ENCODE results near the gene SLC25A23. TPM values are rescaled to one million over a fixed set of nuclear protein-coding genes. Genes with fewer than 3 reads are reported as not detected.

SLC25A23 gene
- total and polyA plus RNA-seq, 2 of the 4 experiments (the other 2 are of a cell fraction), result 7.0 to 7.6 TPM

GRCh38 chr19:6421075-6422014, 38.2 kb downstream of the SLC25A23 start:
- in situ Hi-C loops (cut with MboI; ENCODE audit: low sequenced_read_pairs) (no loop called here), dilution Hi-C loops (cut with HindIII; ENCODE audit: low sequenced_read_pairs, unreplicated experiment) (no loop called here), intact Hi-C loops (cut with micrococcal nuclease) (no loop called here)
- Histone ChIP-seq H2AFZ (replicated peaks; ENCODE audit: low read length, poor library complexity) (no peak overlapping the region), H2BK120ac (ENCODE audit: low read depth, low read length) (no peak overlapping the region), H3K4ac (ENCODE audit: low read depth, low read length) (no peak overlapping the region), H3K36me3 (ENCODE audit: control insufficient read depth, insufficient read depth, low read length) (peaks cover 52% of the 10 kb centered on the region), H3K9ac (ENCODE audit: low read depth, low read length) (no peak overlapping the region; the same call in 1 of the 2 replicates), H3K9me3 (ENCODE audit: control insufficient read depth, insufficient read depth, low read length) (peaks cover 3% of the 10 kb centered on the region; the same call in 1 of the 2 replicates), H2AK9ac (replicated peaks; ENCODE audit: low read depth, low read length, poor library complexity) (no peak overlapping the region), H4K5ac (ENCODE audit: low read depth, low read length) (no peak overlapping the region), H3K27me3 (ENCODE audit: control insufficient read depth, insufficient read depth, low read length) (no peaks in the 10 kb centered on the region), H3K56ac (ENCODE audit: extremely low read depth, insufficient read depth, low read length) (no peak overlapping the region), H3K4me2 (ENCODE audit: low read depth, low read length) (no peak overlapping the region), H3K18ac (ENCODE audit: low read depth, low read length) (no peak overlapping the region), H2BK20ac (ENCODE audit: low read depth, low read length) (no peak overlapping the region), H3K23ac (ENCODE audit: low read depth, low read length) (no peak overlapping the region), H2AK5ac (ENCODE audit: low read depth, low read length) (no peak overlapping the region), H3K27ac (ENCODE audit: insufficient read depth, low read length) (no peak overlapping the region), H3K4me1 (ENCODE audit: control insufficient read depth, insufficient read depth, low read length) (peaks cover 2% of the 10 kb centered on the region; the same call in 1 of the 2 replicates), H2BK15ac (ENCODE audit: low read depth, low read length) (no peak overlapping the region), H4K91ac (ENCODE audit: insufficient read depth, low read depth, low read length) (no peak overlapping the region), H2BK5ac (ENCODE audit: low read depth, low read length, poor library complexity, severe bottlenecking) (no peak overlapping the region), H4K20me1 (ENCODE audit: insufficient read depth, low read length) (peaks cover 69% of the 10 kb centered on the region), H3K79me1 (ENCODE audit: low read depth in 1 of 2, low read length in 2 of 2) (peaks cover 0 to 53% of the 10 kb centered on the region in 2 experiments; a peak in 2 of 4 replicates), H4K8ac (ENCODE audit: low read depth in 2 of 2, low read length in 2 of 2) (no peak overlapping the region), H3K4me3 (ENCODE audit: insufficient read depth, low read depth, low read length) (no peak overlapping the region), H3K14ac (replicated peaks; ENCODE audit: low read depth, low read length) (no peak overlapping the region), H3K9me1 (ENCODE audit: insufficient read depth, low read length) (peaks cover 3% of the 10 kb centered on the region; the same call in 1 of the 2 replicates)
- no TSS peak for BruUV-seq (replicated peaks)
- CTCF ChIA-PET, result no interaction called here
- POLR2A ChIA-PET (ENCODE audit: unreplicated experiment), result no interaction called here
- ATAC-seq (ENCODE audit: low read depth) (no peak), DNase-seq (no peak)
- WGBS, 2 experiments (ENCODE audit: extremely low coverage in 2 of 2, insufficient read length in 1 of 2), result 68% methylated on average over 3 of the region's 20 CpGs; no CpG with 5 or more reads in 1 of the 2 experiments
- TF ChIP-seq SMC3 (IDR thresholded peaks at IDR 0.05; ENCODE audit: low read depth, low read length) (no peak), MXI1 (IDR thresholded peaks at IDR 0.05; ENCODE audit: borderline replicate concordance, low read depth, low read length) (no peak), POLR2A (IDR thresholded peaks at IDR 0.05; ENCODE audit: low read depth, low read length) (no peak), CEBPB (IDR thresholded peaks at IDR 0.05; ENCODE audit: low read depth, low read length) (no peak), BHLHE40 (IDR thresholded peaks at IDR 0.05; ENCODE audit: low read depth, low read length) (no peak), MAZ (IDR thresholded peaks at IDR 0.05; ENCODE audit: borderline replicate concordance, low read depth, low read length) (no peak), MAFK (IDR thresholded peaks at IDR 0.05; ENCODE audit: low read depth, low read length) (no peak), RFX5 (IDR thresholded peaks at IDR 0.05; ENCODE audit: low read depth, low read length) (no peak), CHD1 (IDR thresholded peaks at IDR 0.05; ENCODE audit: low read depth, low read length) (no peak), FOS (IDR thresholded peaks at IDR 0.05; ENCODE audit: low read depth, low read length) (no peak), RAD21 (IDR thresholded peaks at IDR 0.05; ENCODE audit: low read length) (no peak), RCOR1 (IDR thresholded peaks at IDR 0.05; ENCODE audit: insufficient replicate concordance, low read length) (no peak), NFE2L2 (IDR thresholded peaks at IDR 0.05; ENCODE audit: low read depth, low read length) (no peak)
- TF ChIP-seq, protein P1, sequence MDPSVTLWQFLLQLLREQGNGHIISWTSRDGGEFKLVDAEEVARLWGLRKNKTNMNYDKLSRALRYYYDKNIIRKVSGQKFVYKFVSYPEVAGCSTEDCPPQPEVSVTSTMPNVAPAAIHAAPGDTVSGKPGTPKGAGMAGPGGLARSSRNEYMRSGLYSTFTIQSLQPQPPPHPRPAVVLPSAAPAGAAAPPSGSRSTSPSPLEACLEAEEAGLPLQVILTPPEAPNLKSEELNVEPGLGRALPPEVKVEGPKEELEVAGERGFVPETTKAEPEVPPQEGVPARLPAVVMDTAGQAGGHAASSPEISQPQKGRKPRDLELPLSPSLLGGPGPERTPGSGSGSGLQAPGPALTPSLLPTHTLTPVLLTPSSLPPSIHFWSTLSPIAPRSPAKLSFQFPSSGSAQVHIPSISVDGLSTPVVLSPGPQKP (IDR thresholded peaks at IDR 0.05; ENCODE audit: borderline replicate concordance, low read depth, low read length), result no peak
- TF ChIP-seq, protein P2, sequence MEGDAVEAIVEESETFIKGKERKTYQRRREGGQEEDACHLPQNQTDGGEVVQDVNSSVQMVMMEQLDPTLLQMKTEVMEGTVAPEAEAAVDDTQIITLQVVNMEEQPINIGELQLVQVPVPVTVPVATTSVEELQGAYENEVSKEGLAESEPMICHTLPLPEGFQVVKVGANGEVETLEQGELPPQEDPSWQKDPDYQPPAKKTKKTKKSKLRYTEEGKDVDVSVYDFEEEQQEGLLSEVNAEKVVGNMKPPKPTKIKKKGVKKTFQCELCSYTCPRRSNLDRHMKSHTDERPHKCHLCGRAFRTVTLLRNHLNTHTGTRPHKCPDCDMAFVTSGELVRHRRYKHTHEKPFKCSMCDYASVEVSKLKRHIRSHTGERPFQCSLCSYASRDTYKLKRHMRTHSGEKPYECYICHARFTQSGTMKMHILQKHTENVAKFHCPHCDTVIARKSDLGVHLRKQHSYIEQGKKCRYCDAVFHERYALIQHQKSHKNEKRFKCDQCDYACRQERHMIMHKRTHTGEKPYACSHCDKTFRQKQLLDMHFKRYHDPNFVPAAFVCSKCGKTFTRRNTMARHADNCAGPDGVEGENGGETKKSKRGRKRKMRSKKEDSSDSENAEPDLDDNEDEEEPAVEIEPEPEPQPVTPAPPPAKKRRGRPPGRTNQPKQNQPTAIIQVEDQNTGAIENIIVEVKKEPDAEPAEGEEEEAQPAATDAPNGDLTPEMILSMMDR (conservative IDR thresholded peaks at IDR 0.05; ENCODE audit: low read depth, low read length), result no peak
